ENCODE data around the gene GALNT18. TPM values are rescaled to one million over a fixed set of nuclear protein-coding genes. Genes with fewer than 3 reads are reported as not detected.

The GALNT18 gene
- total RNA-seq, 1 donor from 2014 or later: 39.8 TPM

DNA sequence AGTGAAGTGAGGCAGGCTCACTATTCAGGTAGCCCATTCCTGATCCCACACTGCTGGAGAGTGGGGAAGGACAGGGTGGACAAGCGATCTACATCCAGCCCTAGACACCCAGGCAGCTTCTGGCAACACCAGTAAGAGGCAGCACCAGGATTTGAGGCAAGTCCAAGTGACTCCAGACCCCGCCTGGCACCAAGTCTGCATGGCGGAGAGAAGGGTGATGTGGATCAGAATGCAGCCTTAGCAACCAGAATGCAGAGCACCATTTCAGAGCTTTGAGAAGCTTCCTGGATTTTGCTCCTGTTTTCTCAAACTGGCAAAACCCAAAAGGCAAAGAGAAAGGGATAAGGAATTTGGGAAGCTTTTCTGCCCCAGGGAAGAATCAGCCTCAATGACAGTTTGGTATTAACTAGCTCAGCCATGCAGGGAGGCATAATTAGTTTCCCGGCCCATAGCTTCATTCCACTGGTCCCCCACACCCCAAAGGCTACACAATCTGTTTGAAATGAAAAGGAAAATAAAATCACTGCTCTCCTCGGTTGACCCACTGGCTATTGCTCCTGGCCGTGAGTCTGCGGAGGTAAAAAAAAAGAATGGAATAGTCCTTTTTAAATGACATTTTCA lies 17.3 kb downstream of the GALNT18 start:
- H3K4me3 Mint-ChIP-seq (ENCODE audit: unreplicated experiment): no peak overlapping the region
- H3K27ac Mint-ChIP-seq (ENCODE audit: unreplicated experiment): peak overlapping the region; percentile 1
- TF ChIP-seq CTCF (IDR thresholded peaks at IDR 0.05): no peak
- peaks cover 36% of the 10 kb centered on the region for H3K4me1 Mint-ChIP-seq (ENCODE audit: unreplicated experiment)
- peaks cover 15% of the 10 kb centered on the region for H3K9me3 Mint-ChIP-seq (ENCODE audit: unreplicated experiment)
- no peak for DNase-seq (ENCODE audit: extremely low spot score, unreplicated experiment)
- peaks cover 22% of the 10 kb centered on the region for H3K36me3 Mint-ChIP-seq (ENCODE audit: unreplicated experiment)
- H3K27me3 Mint-ChIP-seq (ENCODE audit: unreplicated experiment): no peaks in the 10 kb centered on the region

DNA sequence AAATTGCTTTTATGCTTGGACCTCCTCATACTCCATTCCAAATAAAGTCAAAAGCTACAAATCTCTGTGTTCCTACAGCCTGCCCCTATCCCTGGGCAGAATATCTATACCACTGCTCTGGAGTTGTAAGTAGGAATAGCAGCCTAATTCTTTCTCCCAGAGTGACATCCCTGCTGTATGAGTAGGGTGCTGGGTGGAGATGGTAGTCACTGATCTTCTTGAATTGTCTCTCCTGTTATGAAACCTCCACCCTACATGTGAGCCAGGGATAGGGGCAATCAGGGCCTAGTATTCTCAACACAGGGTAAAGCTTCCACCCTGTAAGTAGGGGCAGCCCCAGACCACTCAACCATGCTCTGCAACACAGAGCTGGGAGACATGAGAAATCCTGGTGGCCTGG lies 19.8 kb downstream of the GALNT18 start:
- Mint-ChIP-seq H3K27me3 (ENCODE audit: unreplicated experiment) (no peaks in the 10 kb centered on the region), H3K4me3 (ENCODE audit: unreplicated experiment) (no peak overlapping the region), H3K4me1 (ENCODE audit: unreplicated experiment) (peaks cover 13% of the 10 kb centered on the region), H3K36me3 (ENCODE audit: unreplicated experiment) (peaks cover 27% of the 10 kb centered on the region), H3K27ac (ENCODE audit: unreplicated experiment) (no peak overlapping the region), H3K9me3 (ENCODE audit: unreplicated experiment) (peaks cover 15% of the 10 kb centered on the region)
- TF ChIP-seq CTCF (IDR thresholded peaks at IDR 0.05): no peak
- DNase-seq (ENCODE audit: extremely low spot score, unreplicated experiment): no peak

DNA sequence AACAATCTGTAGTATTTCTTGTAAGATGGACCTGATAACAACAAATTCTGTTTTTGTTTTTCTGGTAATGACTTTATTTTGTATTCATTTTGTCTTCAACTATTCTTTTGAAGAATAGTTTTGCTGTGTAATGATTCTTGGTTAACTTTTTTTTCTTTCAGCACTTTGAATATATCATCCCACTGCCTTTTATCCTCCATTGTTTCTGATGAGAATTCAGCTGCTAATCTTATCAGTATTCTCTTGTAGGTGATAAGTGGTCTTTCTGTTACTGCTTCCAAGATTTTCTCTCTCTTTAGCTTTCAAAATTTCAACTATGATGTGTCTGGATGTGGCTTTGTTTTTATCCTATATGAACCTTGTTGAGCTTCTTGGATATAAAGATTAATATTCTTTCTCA lies 21.5 kb downstream of the GALNT18 start:
- Mint-ChIP-seq H3K36me3 (ENCODE audit: unreplicated experiment) (peaks cover 32% of the 10 kb centered on the region), H3K4me3 (ENCODE audit: unreplicated experiment) (no peak overlapping the region), H3K27me3 (ENCODE audit: unreplicated experiment) (no peaks in the 10 kb centered on the region), H3K9me3 (ENCODE audit: unreplicated experiment) (peaks cover 15% of the 10 kb centered on the region), H3K4me1 (ENCODE audit: unreplicated experiment) (peaks cover 12% of the 10 kb centered on the region), H3K27ac (ENCODE audit: unreplicated experiment) (no peak overlapping the region)
- no peak for DNase-seq (ENCODE audit: extremely low spot score, unreplicated experiment)
- no peak for TF ChIP-seq CTCF (IDR thresholded peaks at IDR 0.05)

DNA sequence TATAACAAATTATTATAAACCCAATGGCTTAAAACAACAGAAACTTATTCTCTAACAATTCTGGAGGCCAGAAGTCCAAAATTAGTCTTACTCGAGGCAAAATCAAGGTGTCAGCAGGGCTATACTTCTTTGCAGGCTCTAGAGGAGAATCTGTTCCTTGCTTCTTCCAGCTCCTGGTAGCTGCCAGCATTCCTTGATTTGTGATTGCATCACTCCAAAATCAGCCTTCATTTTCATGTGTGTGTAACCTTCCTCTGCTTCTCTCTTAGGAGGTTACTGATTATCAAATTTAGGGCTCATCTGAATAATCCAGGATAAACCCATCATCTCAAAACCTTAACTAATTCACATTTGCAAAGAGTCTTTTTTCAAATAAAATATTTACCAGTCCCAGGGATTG lies 23.6 kb downstream of the GALNT18 start:
- Mint-ChIP-seq H3K9me3 (ENCODE audit: unreplicated experiment) (peaks cover 15% of the 10 kb centered on the region), H3K4me3 (ENCODE audit: unreplicated experiment) (no peak overlapping the region), H3K27me3 (ENCODE audit: unreplicated experiment) (no peaks in the 10 kb centered on the region), H3K27ac (ENCODE audit: unreplicated experiment) (no peak overlapping the region), H3K36me3 (ENCODE audit: unreplicated experiment) (peaks cover 36% of the 10 kb centered on the region), H3K4me1 (ENCODE audit: unreplicated experiment) (no peaks in the 10 kb centered on the region)
- no peak for TF ChIP-seq CTCF (IDR thresholded peaks at IDR 0.05)
- DNase-seq (ENCODE audit: extremely low spot score, unreplicated experiment): no peak

DNA sequence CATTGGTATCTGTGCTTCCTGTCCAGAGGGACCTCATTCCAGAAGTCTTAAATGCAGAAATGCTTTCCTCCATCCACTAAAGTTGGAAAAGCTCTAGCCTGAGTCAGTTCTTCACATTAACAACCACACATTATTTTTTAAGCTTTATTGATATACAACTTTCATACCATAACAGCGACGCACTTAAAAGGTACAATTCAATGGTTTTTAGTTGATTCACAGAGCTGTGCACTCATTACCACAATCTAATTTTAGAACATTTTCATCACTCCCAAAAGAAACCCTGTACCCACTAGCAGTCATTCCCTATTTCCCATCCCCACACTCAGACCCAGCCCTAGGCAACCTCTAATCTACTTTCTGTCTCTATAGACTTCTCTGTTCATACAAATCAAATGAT lies 27.6 kb downstream of the GALNT18 start:
- Mint-ChIP-seq H3K4me1 (ENCODE audit: unreplicated experiment) (peaks cover 9% of the 10 kb centered on the region), H3K9me3 (ENCODE audit: unreplicated experiment) (no peaks in the 10 kb centered on the region), H3K27ac (ENCODE audit: unreplicated experiment) (no peak overlapping the region), H3K27me3 (ENCODE audit: unreplicated experiment) (no peaks in the 10 kb centered on the region), H3K36me3 (ENCODE audit: unreplicated experiment) (peaks cover 13% of the 10 kb centered on the region), H3K4me3 (ENCODE audit: unreplicated experiment) (no peak overlapping the region)
- no peak for TF ChIP-seq CTCF (IDR thresholded peaks at IDR 0.05)
- no peak for DNase-seq (ENCODE audit: extremely low spot score, unreplicated experiment)
